ENCODE results near the gene IMMP2L. TPM values are rescaled to one million over a fixed set of nuclear protein-coding genes. Genes with fewer than 3 reads are reported as not detected.

The IMMP2L gene
- total and polyA plus RNA-seq, 2 donors (not counting 3 experiments of a cell fraction or from before 2014, with no cell fraction given), result 9.9 to 11.8 TPM

GRCh38 chr7:110675383-110676103 lies 886.7 kb downstream of the IMMP2L start:
- no peak overlapping the region for H3K4me3 ChIP-seq (replicated peaks in 1 of 3; ENCODE audit: insufficient read depth in 1 of 3, low read depth in 1 of 3, low read length in 3 of 3)
- no peaks in the 10 kb centered on the region for H3K27me3 ChIP-seq (ENCODE audit: control insufficient read depth in 2 of 2, insufficient read depth in 2 of 2, low read length in 2 of 2)
- intact Hi-C loops (cut with micrococcal nuclease), result no loop called here
- H3K4me2 ChIP-seq (ENCODE audit: insufficient read depth, low read length), result no peak overlapping the region
- dilution Hi-C loops (cut with MboI; ENCODE audit: extremely low pct_ligation_motif_present, low sequenced_read_pairs), result no loop called here
- no peaks in the 10 kb centered on the region for H3K9me3 ChIP-seq (replicated peaks; ENCODE audit: control insufficient read depth, insufficient read depth, low read length)
- no peak overlapping the region for H3K27ac ChIP-seq (ENCODE audit: insufficient read depth, low read depth, low read length)
- no peaks in the 10 kb centered on the region for H3K36me3 ChIP-seq (ENCODE audit: control insufficient read depth in 2 of 2, extremely low read depth in 1 of 2, insufficient read depth in 2 of 2, low read length in 2 of 2)
- no peaks in the 10 kb centered on the region for H3K4me1 ChIP-seq (ENCODE audit: control insufficient read depth, extremely low read depth, insufficient read depth, low read length)
- FAIRE-seq (no peak), DNase-seq (ENCODE audit: low read depth, low spot score) (no peak)
- H4K20me1 ChIP-seq (replicated peaks; ENCODE audit: control insufficient read depth, extremely low read depth, insufficient read depth, low read length), result no peaks in the 10 kb centered on the region
- no peak overlapping the region for H3K9ac ChIP-seq (replicated peaks; ENCODE audit: extremely low read depth, insufficient read depth, low read length)
- H3K9me1 ChIP-seq (replicated peaks; ENCODE audit: control insufficient read depth, extremely low read depth, insufficient read depth, low read length), result no peaks in the 10 kb centered on the region
- BruUV-seq (replicated peaks), result no TSS peak
- no peak overlapping the region for H2AFZ ChIP-seq (ENCODE audit: low read depth, low read length)
- ChIA-PET POLR2A (no interaction called here), CTCF (no interaction called here)
- TF ChIP-seq GATA2 (IDR thresholded peaks at IDR 0.05; ENCODE audit: insufficient read depth, insufficient read length, low read depth, low read length) (no peak), FOS (IDR thresholded peaks at IDR 0.05; ENCODE audit: borderline replicate concordance, insufficient read depth, low read length) (no peak), MYC (IDR thresholded peaks at IDR 0.05; ENCODE audit: low read depth, low read length) (no peak), CTCF (IDR thresholded peaks at IDR 0.05; ENCODE audit: extremely low read depth in 1 of 2, insufficient read depth in 1 of 2, low read depth in 1 of 2, low read length in 2 of 2) (no peak), POLR2AphosphoS5 (IDR thresholded peaks at IDR 0.05; ENCODE audit: insufficient read depth, low read depth, low read length) (no peak), EZH2 (IDR thresholded peaks at IDR 0.05; ENCODE audit: borderline replicate concordance, low read depth, low read length, severe bottlenecking) (no peak), JUN (IDR thresholded peaks at IDR 0.05; ENCODE audit: borderline replicate concordance, insufficient read depth, insufficient read length, low read depth) (no peak), MAX (IDR thresholded peaks at IDR 0.05; ENCODE audit: insufficient read depth, insufficient read length) (no peak), POLR2A (IDR thresholded peaks at IDR 0.05; ENCODE audit: low read depth, low read length) (no peak)
- no peaks in the 10 kb centered on the region for H3K79me2 ChIP-seq (ENCODE audit: control insufficient read depth, insufficient read depth, low read length)
